IMR-90 (cell line): Measurements from ENCODE around the gene OR51E2. TPM values are rescaled to one million over a fixed set of nuclear protein-coding genes. Genes with fewer than 3 reads are reported as not detected.

Source experiments
- ATAC-seq: fragments of 200-7000 bp; cut with Tn5 transposase; 2 replicates; pipeline ENCODE4 v1.9.1; 2020; ENCODE audit warnings: low read depth, mild to moderate bottlenecking, moderate library complexity
- BruUV-seq: library from RNA; stranded (reverse); fragments of 400-500 nt; replicated peaks from 2 replicates; lab custom pipeline; 2021; lab: Mats Ljungman, UMichigan
- CTCF ChIA-PET: fragments of 300-600 bp; formaldehyde crosslinking; extraction: SDS; loops from one replicate; lab custom pipeline; 2021; ENCODE audit warnings: antibody characterized with exemption; lab: Yijun Ruan, JAX
- POLR2A ChIA-PET: fragments of 300-600 bp; sonication (Branson Sonifier 250); formaldehyde crosslinking; loops from one replicate; lab custom pipeline; 2022; ENCODE audit warnings: antibody characterized with exemption; ENCODE audit not compliant: unreplicated experiment; lab: Charles Lee
- DNase-seq: peaks from one replicate; pipeline ENCODE4 v3.0.0; 2013
- H2AFZ ChIP-seq: replicated peaks from 2 replicates; pipeline ENCODE3; 2013; ENCODE audit warnings: low read length, mild to moderate bottlenecking; ENCODE audit not compliant: poor library complexity
- H2AK5ac ChIP-seq: 2 replicates; pipeline ENCODE4 v1.6.1; 2013; ENCODE audit warnings: low read depth, low read length, inconsistent platforms
- H2AK9ac ChIP-seq: replicated peaks from 2 replicates; pipeline ENCODE3; 2013; ENCODE audit warnings: mild to moderate bottlenecking, low read depth, low read length, moderate library complexity; ENCODE audit not compliant: poor library complexity
- H2BK120ac ChIP-seq: 2 replicates; pipeline ENCODE4 v1.6.1; 2013; ENCODE audit warnings: low read depth, low read length, inconsistent platforms
- H2BK15ac ChIP-seq: 3 replicates; pipeline ENCODE4 v1.6.1; 2013; ENCODE audit warnings: low read depth, low read length, inconsistent platforms
- H2BK20ac ChIP-seq: 2 replicates; pipeline ENCODE4 v1.6.1; 2013; ENCODE audit warnings: low read depth, mild to moderate bottlenecking, inconsistent platforms, low read length, moderate library complexity
- H2BK5ac ChIP-seq: 2 replicates; pipeline ENCODE4 v1.6.1; 2013; ENCODE audit warnings: mild to moderate bottlenecking, low read depth, low read length, inconsistent platforms; ENCODE audit not compliant: poor library complexity, severe bottlenecking
- H3K14ac ChIP-seq: replicated peaks from 2 replicates; pipeline ENCODE4 v1.6.1; 2013; ENCODE audit warnings: low read depth, low read length, inconsistent platforms
- H3K18ac ChIP-seq: 2 replicates; pipeline ENCODE4 v1.6.1; 2013; ENCODE audit warnings: low read depth, low read length, control low read depth
- H3K23ac ChIP-seq: 2 replicates; pipeline ENCODE4 v1.6.1; 2013; ENCODE audit warnings: low read depth, low read length, inconsistent platforms
- H3K27ac ChIP-seq: 2 replicates; pipeline ENCODE4 v1.5.1; 2013; ENCODE audit warnings: mild to moderate bottlenecking, control low read depth, low read length; ENCODE audit not compliant: insufficient read depth
- H3K27me3 ChIP-seq: 2 replicates; pipeline ENCODE4 v1.6.1; 2013; ENCODE audit warnings: low read length; ENCODE audit not compliant: control insufficient read depth, insufficient read depth
- H3K36me3 ChIP-seq: 2 replicates; pipeline ENCODE4 v1.6.1; 2013; ENCODE audit warnings: low read length, mixed read lengths; ENCODE audit not compliant: control insufficient read depth, insufficient read depth
- H3K4ac ChIP-seq: 2 replicates; pipeline ENCODE4 v1.6.1; 2013; ENCODE audit warnings: low read depth, low read length, inconsistent platforms
- H3K4me1 ChIP-seq: 2 replicates; pipeline ENCODE4 v1.6.1; 2013; ENCODE audit warnings: low read length, mixed read lengths; ENCODE audit not compliant: control insufficient read depth, insufficient read depth
- H3K4me2 ChIP-seq: 2 replicates; pipeline ENCODE4 v1.6.1; 2013; ENCODE audit warnings: low read depth, mild to moderate bottlenecking, control low read depth, low read length, moderate library complexity
- H3K4me3 ChIP-seq: 2 replicates; pipeline ENCODE4 v1.5.1; 2013; ENCODE audit warnings: low read depth, mild to moderate bottlenecking, control low read depth, low read length, moderate library complexity; ENCODE audit not compliant: insufficient read depth
- H3K56ac ChIP-seq: 2 replicates; pipeline ENCODE4 v1.6.1; 2013; ENCODE audit warnings: low read length, inconsistent platforms; ENCODE audit not compliant: insufficient read depth; ENCODE audit errors: extremely low read depth
- H3K79me1 ChIP-seq, 2 experiments: 2 replicates each; pipeline ENCODE4 v1.6.1; 2013; ENCODE audit warnings: low read length in 2 of 2, inconsistent platforms in 1 of 2, low read depth in 1 of 2
- H3K9ac ChIP-seq: 2 replicates; pipeline ENCODE4 v1.6.1; 2013; ENCODE audit warnings: low read depth, low read length, control low read depth
- H3K9me1 ChIP-seq: 2 replicates; pipeline ENCODE4 v1.6.1; 2013; ENCODE audit warnings: low read length, inconsistent platforms; ENCODE audit not compliant: insufficient read depth
- H3K9me3 ChIP-seq: 2 replicates; pipeline ENCODE4 v1.6.1; 2013; ENCODE audit warnings: low read length; ENCODE audit not compliant: control insufficient read depth, insufficient read depth
- H4K20me1 ChIP-seq: 2 replicates; pipeline ENCODE4 v1.6.1; 2013; ENCODE audit warnings: low read length, inconsistent platforms; ENCODE audit not compliant: insufficient read depth
- H4K5ac ChIP-seq: 2 replicates; pipeline ENCODE4 v1.6.1; 2013; ENCODE audit warnings: mild to moderate bottlenecking, low read depth, low read length, control low read depth
- H4K8ac ChIP-seq, 2 experiments: 2 replicates each; pipeline ENCODE4 v1.6.1; 2013; ENCODE audit warnings: low read depth in 2 of 2, low read length in 2 of 2, control low read depth in 1 of 2, inconsistent platforms in 1 of 2
- H4K91ac ChIP-seq: 2 replicates; pipeline ENCODE4 v1.6.1; 2013; ENCODE audit warnings: low read depth, low read length, inconsistent platforms; ENCODE audit not compliant: insufficient read depth
- CHD1 ChIP-seq: IDR thresholded peaks from 2 replicates; pipeline ENCODE4 v1.6.1; 2012; ENCODE audit warnings: low read depth, low read length, improper control_type of control experiment
- CTCF ChIP-seq: conservative IDR thresholded peaks from 2 replicates; pipeline ENCODE4 v1.5.1; 2012; ENCODE audit warnings: mild to moderate bottlenecking, low read depth, low read length, improper control_type of control experiment
- ELK1 ChIP-seq: fragments of 150-350 bp; IDR thresholded peaks from 2 replicates; pipeline ENCODE4 v1.6.1; 2016; ENCODE audit warnings: low read depth, mild to moderate bottlenecking, low read length, moderate library complexity, borderline replicate concordance
- FOS ChIP-seq: fragments of 150-350 bp; IDR thresholded peaks from 2 replicates; pipeline ENCODE4 v1.6.1; 2016; ENCODE audit warnings: low read depth, low read length
- MAFK ChIP-seq: IDR thresholded peaks from 2 replicates; pipeline ENCODE4 v1.6.1; 2012; ENCODE audit warnings: low read depth, low read length, improper control_type of control experiment
- NFE2L2 ChIP-seq: fragments of 150-350 bp; IDR thresholded peaks from 2 replicates; pipeline ENCODE4 v1.6.1; 2016; ENCODE audit warnings: low read depth, mild to moderate bottlenecking, low read length
- WGBS, 2 experiments: methylation state at CpG; one replicate each; pipeline versions ENCODE4 v1.1.5 to v1.1.7; 2013; ENCODE audit warnings: missing lambda C conversion rate in 2 of 2; ENCODE audit not compliant: insufficient read length in 1 of 2; ENCODE audit errors: extremely low coverage in 2 of 2; 5-methylcytosine and 5-hydroxymethylcytosine counted together
- dilution Hi-C: fragments of 300-500 bp; cut with HindIII; formaldehyde crosslinking; loops from one replicate; pipeline ENCODE4 v1.14.3; 2018; ENCODE audit warnings: low sequenced_read_pairs; ENCODE audit not compliant: unreplicated experiment
- in situ Hi-C: fragments of 300-500 bp; cut with MboI; formaldehyde crosslinking; loops from 3 replicates; pipeline ENCODE4 v1.14.3; 2019; ENCODE audit warnings: low sequenced_read_pairs, inconsistent platforms, mixed read lengths
- intact Hi-C: fragments of 100-400 bp; cut with micrococcal nuclease; formaldehyde crosslinking; loops from 2 replicates; pipeline ENCODE4 v1.10.0; 2022
- polyA plus RNA-seq, 3 experiments: library from polyadenylated mRNA; depleted of rRNA; stranded (reverse); fragments of >200 nt; gene quantifications; 2 replicates each; pipeline ENCODE4 v1.2.3, GENCODE V29; 2012; ENCODE audit warnings: low replicate concordance in 1 of 3
- total RNA-seq: library from RNA; depleted of rRNA; stranded (reverse); fragments of >200 nt; gene quantifications from 2 replicates; pipeline ENCODE4 v1.2.3, GENCODE V29; 2012

The OR51E2 gene
- total and polyA plus RNA-seq, 2 of the 4 experiments (the other 2 are of a cell fraction): 0.72 to 1.3 TPM

GRCh38 chr11:4695442-4695841 lies 2.2 kb downstream of the OR51E2 start:
- Histone ChIP-seq H3K4me1 (peaks cover 2% of the 10 kb centered on the region), H3K9me3 (no peaks in the 10 kb centered on the region), H4K91ac (no peak overlapping the region), H2AK9ac (no peak overlapping the region), H2BK5ac (no peak overlapping the region), H3K4ac (no peak overlapping the region), H2AK5ac (no peak overlapping the region), H4K20me1 (no peaks in the 10 kb centered on the region), H3K27me3 (no peaks in the 10 kb centered on the region), H3K9ac (no peak overlapping the region), H3K18ac (no peak overlapping the region), H2BK120ac (no peak overlapping the region), H3K27ac (no peak overlapping the region), H2AFZ (no peak overlapping the region), H2BK15ac (no peak overlapping the region), H2BK20ac (no peak overlapping the region), H3K4me3 (no peak overlapping the region), H3K9me1 (no peaks in the 10 kb centered on the region), H4K8ac (no peak overlapping the region), H3K36me3 (no peaks in the 10 kb centered on the region), H3K56ac (no peak overlapping the region), H3K23ac (no peak overlapping the region), H4K5ac (no peak overlapping the region), H3K4me2 (peak overlapping the region; percentile 52), H3K14ac (no peak overlapping the region), H3K79me1 (no peaks in the 10 kb centered on the region)
- intact Hi-C loops: no loop called here
- CTCF ChIA-PET: no interaction called here
- no CpG with 5 or more reads among the region's 1 CpG for WGBS, 2 experiments
- BruUV-seq: no TSS peak
- DNase-seq (peak; percentile 52), ATAC-seq (no peak)
- TF ChIP-seq NFE2L2: no peak
- TF ChIP-seq FOS: no peak
- no peak for TF ChIP-seq CHD1
- no peak for TF ChIP-seq MAFK
- no peak for TF ChIP-seq CTCF
- no peak for TF ChIP-seq ELK1
- POLR2A ChIA-PET: no interaction called here
- in situ Hi-C loops: no loop called here
- dilution Hi-C loops: no loop called here
